NCI-H82 (cell line): ENCODE measurements around the gene OPN1LW.
"Not testable (repeated sequence)": the region's sequence is repeated elsewhere in the genome, so short reads cannot be mapped to it uniquely, and the experiment has no call there.

ENCODE experiments used
- DNase-seq: peaks from one replicate; lab custom pipeline; 2025; lab: John Stamatoyannopoulos, UW

The OPN1LW gene

DNA sequence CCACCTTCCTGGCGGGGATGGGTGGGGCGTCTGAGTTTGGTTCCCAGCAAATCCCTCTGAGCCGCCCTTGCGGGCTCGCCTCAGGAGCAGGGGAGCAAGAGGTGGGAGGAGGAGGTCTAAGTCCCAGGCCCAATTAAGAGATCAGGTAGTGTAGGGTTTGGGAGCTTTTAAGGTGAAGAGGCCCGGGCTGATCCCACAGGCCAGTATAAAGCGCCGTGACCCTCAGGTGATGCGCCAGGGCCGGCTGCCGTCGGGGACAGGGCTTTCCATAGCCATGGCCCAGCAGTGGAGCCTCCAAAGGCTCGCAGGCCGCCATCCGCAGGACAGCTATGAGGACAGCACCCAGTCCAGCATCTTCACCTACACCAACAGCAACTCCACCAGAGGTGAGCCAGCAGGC, at the start of gene OPN1LW:
Gene OPN1LW, plus strand, starts transcription at position 234 of the 400 bp plus-strand sequence. Its CDS starts 41 bp downstream, at position 275.
- DNase-seq = not testable (repeated sequence)

DNA sequence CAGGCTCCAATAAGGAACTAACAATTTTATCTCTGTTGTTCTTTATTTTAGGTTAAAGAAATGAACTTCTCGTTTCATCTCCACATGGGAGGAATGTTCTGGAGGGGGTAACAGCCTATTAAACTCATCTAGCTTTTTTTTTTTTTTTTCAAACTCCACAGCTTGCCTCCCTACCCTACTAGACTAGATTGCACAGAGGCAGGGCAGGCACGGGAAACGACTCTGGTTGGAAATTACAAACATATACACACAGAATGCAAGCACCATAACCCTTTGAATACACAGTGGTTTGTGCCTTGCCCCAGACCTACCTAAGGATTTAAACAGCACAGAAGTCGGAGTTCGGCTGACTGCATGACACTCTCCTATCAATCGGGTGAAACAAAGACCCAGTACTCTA, 49.2 kb upstream of the OPN1LW start:
- DNase-seq = no peak

DNA sequence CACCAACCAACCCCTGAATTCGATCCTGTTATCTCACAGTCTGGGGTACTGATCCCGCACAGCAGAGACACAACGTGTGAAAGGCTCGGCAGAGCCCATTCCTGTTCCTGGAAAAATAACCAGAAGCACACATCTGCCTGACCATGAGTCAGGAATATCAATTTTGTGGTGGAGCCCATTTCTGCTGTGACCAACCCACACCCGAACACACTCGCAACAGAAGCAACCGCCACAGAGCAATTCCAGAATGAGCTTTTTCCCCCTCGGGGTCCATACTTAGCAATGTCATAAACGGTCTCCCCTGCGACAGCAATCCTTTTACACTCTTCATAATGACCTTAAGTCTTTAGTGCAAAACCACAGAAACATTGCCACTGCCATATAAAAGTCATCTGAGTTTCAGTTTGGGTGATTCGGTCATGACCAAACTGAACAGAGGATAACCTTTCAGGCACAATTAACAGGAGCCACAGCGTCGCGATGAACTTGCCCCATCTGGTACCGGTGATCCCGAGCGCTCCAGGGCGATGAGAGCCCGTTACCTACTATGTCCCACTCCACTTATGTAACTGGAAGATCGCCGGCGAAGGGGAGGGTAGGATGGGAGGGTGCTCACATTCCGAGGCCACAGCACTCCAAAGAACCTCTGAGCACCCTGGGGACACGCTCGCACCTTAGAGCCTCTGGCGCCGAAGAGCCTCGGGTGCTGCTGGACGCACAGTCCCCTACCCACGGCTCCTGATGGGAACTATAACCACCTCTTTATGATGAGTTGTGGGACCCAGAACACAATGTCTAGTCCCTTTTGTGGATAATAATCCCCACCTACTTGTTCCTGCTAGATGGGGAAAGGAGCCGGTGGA, 47.7 kb upstream of the OPN1LW start:
- DNase-seq = peak; percentile 75

DNA sequence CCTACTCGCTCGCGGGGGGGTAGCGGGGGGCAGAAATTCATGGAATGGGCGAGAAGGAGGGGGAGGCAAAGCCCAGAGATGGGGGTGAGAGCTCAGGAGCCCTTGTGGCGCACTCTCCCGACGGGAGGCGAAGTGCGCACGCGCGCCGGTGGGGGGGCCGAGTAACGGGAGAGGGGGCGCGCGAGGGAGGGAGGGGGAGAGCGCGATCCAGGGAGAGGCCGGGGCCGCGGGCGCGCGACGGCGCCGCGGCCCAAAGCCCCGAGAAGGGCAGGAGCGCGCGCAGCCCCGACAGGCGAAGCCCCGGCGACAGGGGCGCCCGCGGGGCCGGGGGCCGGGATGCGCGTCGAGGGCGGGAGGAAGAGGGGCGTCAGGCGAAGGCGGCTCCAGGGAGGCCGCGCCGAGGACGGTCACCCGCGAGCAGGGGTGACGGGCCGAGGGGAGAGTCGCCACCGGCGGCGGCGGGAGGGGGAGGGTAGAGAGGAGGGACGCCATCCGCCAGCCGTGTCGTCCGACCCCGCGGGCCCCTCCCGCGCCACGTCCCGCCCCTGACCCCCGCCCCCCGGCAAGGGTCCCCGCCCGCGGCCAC, 46.9 kb upstream of the OPN1LW start:
- DNase-seq = peak; percentile 88

DNA sequence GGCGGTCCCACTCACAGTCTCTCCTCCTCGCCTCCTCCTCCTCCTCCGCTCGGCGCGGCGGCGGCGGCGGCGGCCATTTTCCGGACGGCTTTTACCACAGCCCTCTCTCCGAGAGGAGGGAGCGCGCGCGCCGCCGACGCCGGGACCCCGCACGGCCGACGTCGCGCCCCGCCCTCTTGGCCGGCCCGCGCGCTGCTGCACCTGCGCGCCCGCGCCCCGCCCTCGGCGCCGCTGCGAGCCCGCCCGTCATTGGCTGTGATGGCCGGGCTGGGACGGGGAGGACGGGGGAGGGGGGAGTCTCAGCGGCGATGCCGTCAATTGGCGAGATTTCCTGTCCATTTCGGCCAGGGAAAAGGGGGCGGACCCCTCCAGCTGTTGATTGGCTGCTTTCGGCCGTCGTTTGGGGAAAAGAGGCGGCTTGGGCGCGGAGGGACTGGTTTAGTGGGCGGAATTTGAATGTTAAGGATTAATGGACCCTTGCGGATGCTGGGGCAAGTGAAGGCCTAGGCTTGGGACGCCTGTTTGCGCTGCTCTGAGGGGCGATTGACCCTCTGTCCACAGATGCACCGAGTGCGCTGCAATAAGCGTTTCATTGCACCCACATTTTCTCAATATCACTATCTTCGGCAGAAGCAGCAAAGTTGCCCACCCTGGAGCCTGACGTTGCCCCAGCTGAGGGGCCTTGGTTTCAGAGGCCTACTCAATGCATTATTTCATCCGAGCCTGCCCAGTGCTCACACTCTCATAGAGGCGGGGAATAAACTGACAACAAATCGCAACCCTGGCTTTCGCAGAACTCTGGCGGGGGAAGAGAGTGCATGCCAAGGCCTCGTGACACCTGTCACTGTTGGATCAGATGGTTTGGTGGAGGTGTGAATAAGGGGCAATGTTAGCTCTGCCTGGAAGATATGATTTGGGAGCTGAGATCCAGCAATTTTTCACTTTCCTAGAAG, 46.2 kb upstream of the OPN1LW start, which contains the start of gene MECP2:
Gene MECP2, minus strand, starts transcription at position 129 of the 953 bp plus-strand sequence.
- peak; percentile 98 for DNase-seq

DNA sequence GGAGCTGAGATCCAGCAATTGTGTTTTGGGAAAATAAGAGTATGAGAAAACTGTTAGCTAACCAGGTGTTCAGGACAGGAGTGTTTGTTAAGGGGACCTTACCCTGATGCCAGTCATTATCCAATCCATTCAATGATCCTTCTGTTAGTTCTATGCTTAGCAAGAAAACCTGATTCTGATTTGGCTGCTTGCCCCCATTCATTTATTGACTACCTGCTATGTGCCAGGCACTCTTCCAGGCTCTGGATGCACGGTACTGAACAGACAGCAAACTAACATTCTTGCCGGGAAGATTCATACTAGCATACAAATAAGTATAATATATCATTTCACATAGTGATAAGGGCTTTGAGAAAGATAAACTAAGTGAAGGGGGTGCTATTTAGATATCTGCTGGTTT, 45.5 kb upstream of the OPN1LW start:
- no peak for DNase-seq

DNA sequence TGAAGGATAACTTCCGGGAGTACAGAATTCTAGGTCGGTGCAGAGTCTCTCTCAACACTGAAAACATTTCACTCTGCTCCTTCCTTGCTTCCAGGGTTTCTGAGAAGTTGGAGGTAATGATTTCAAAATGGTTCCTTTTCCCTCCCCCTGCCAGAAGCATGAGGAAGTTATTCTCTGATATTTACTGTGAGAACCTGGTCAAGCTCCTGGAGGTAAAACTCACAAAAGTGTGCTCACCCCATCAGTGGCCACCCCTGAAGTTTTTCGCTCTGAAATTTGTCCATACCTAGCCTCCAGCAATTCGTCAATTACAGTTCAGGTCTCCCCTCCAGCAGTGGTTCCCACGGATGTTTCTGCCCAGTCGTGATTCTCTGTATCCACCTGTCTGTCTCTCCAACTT, 30.3 kb upstream of the OPN1LW start:
- DNase-seq = no peak

DNA sequence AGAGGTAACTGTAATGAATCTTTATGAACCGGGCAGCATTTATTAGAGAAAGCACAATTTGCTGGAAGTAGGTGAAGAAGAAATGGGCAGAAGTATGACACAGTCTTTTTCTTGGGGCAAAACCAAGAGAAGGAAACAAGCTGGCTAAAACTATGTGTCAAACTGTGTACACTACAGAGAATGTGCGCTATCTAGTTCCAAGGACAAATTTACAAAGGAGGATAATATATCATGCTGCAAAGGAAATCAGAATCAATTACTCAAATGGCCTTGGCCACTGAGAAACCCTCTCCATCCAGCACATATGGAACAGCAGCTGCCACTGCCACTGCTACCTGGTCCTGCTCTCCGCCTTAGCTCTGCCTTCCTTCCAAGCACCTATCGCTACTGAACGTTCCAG, 29.4 kb upstream of the OPN1LW start:
- DNase-seq = no peak

DNA sequence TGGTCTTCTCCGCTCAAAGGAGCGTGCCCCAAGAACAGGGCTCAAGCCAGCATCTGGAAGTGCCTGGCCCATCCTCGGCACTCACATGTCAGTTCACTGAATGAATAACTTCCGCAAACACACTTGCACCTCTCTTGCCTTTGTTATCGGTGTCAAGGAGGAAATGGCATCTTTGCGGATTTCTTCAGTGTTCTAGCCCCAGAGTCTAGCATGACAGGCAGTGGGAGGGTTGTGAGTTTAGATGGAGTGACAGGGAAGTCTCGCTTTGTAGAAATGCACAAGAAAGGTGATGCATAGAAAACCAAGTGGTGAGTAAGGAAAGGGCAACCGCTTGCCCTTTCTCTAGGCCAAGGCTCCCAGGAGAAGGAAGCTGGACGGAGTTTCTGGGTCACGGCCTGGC, 29.0 kb upstream of the OPN1LW start:
- no peak for DNase-seq

DNA sequence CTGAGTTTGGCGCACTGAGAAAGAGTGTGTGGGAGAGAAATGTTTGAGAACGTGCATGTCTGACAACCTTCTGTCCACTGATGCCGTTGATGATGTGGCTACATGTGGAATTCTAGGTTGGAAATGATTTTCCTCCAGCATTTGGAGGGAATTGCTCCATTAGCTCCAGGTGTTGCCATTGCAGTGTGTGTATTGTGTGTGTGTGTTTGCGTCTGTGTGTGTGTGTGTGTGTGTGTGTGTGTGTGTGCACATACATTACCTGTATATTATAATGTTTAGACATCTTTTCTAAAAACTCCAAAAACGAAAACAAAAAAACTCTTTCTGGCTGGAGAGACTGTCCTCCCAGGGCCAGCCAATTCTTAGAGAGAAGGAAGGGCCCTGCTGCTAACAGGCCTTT, 28.3 kb upstream of the OPN1LW start:
- DNase-seq = no peak

DNA sequence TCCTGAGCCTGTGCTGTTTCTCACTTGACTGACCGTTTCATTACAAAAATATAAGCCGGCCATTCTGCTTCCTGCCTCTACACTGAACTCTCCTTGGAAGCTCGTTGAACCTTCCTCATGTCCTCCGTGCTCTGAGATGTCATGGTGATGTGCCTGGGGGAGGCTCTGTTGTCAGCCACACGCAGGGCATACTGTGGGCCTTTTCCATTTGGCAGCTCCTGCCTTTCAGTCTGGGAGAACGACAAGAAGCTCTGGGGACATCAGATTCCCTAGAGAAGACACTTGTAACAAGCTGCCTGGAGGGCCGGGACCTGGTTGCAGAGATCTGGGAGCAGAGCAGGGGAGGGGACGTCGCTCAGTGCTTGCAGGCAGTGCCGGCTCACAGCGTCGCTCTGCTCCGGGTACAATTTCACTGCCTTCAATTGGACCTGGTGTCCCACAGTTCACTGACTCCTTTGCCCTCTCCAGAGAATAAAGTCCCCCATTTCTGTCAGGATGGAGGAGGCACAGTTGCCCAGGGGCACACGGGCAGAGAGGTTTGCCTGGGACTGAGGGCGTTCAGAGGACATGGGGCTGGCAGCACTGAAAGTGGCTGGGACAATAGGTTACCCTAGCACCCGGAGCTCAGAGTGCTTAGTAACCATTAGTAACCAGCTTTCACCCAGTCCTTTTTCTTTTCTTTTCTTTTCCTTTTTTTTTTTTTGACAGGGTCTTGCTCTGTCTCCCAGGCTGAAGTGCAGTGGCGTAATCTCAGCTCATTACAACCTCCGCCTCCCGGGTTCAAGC, 27.4 kb upstream of the OPN1LW start:
- no peak for DNase-seq

DNA sequence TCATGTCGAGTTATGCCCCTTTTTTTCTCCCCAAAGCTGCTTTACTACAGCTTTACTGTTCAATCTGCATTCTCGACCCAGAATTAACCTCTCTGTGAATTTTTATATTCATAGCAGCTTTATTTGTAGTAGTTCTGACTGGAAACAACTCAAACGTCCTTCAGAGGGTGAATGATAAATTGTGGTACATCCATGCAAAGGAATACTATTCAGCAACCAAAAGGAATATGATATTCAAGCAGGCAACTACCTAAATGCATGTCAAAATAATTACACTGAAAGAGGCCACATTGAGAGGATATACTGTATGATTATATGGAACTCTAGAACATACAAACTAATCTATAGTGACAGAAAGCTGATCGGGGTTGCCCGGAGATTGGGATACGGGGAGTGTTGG, 26.5 kb upstream of the OPN1LW start:
- DNase-seq = no peak

DNA sequence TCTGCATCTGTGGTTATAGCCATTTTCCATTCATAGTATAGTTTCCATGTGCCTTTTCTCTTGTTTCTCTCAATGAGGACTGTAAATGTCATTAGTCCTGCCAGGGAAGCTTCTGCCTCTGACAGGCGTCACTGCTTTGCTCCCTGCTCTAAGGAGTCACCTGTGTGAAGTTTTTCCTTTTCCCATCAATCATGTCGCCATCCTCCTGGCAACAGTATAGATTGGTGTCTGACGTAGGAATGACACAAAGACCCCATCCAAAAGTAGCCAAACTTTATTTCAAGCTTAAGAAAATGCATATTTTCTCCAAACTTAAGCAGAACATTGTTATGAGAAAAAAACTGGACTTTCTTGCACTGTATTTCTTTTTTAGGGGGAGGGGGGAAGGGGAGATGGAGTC, 23.5 kb upstream of the OPN1LW start:
- no peak for DNase-seq

DNA sequence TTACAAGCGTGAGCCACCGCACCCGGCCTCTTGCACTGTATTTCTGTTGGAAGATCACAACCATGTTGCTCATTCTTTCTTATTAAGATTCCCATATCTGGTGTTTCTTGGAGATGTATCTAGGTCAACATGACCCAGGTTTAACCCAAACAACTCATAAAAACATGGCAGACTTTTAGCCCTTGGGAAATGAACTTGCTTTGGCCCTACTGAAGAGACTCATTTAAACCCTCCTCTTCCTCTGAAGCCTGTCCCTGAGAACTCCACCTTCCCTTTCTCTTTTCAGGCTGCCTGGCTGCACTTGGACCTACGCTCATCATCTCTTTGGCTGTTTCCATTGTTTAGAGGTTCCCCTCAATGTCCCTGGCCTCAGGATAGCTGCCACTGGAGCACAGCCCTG, 22.8 kb upstream of the OPN1LW start:
- no peak for DNase-seq

DNA sequence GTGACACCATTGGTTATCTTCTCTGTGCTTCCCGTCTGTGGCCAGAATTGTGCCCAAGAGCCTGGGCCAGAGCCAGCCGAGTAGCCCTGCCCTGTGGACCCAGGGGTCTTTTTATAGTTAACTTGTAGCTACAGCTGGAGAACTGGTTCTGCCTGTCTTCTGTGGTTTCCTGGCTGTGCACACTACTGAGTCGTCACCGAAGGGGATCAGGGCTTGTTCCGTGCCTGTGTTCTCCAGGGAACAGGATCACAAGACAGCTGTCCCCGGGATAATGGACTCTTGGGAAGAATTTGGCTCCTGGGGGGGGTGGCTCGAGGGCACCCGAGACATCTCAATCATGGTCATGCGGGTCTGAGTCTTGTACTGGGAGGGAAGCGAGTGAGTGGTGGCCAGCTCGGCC, 22.1 kb upstream of the OPN1LW start:
- peak; percentile 14 for DNase-seq

DNA sequence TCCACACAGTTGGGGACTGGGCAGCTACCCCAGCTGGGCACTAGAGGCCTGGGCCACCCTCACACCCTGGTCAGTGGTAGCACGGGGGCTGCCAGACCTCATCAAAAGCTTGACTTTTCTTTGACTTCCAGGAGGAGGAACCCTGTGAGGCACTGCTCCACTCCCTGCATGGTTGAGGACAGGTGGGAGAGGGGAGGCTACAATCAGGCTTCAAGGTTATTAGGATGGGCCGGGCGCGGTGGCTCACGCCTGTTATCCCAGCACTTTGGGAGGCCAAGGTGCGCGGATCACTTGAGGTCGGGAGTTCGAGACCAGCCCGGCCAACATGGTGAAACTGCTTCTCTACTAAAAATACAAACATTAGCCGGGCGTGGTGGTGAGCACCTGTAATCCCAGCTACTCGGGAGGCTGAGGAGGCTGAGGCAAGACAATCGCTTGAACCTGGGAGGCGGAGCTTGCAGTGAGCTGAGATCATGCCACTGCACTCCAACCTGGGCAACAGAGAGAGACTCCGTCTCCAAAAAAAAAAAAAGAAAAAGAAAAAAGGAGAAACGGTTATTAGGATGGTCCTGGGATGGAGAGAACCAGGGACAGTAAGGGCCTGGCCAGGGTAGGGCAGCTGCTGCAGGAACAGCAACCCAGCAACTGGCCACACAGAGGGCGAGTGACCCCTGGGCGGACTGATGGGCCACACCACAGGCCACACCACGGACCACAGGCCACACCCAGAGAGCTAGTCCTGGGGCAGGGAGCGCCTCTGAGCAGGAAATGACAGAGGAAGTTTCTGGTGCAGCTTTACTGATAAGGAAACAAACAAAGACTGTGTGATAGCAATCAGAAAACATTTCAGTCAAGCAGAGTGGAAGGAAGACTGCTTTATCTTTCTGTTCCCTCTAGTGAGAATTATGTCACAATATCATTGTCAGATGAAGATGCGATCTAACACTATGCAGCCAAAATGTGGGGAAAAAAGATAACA, 20.5 kb upstream of the OPN1LW start:
- DNase-seq = no peak

DNA sequence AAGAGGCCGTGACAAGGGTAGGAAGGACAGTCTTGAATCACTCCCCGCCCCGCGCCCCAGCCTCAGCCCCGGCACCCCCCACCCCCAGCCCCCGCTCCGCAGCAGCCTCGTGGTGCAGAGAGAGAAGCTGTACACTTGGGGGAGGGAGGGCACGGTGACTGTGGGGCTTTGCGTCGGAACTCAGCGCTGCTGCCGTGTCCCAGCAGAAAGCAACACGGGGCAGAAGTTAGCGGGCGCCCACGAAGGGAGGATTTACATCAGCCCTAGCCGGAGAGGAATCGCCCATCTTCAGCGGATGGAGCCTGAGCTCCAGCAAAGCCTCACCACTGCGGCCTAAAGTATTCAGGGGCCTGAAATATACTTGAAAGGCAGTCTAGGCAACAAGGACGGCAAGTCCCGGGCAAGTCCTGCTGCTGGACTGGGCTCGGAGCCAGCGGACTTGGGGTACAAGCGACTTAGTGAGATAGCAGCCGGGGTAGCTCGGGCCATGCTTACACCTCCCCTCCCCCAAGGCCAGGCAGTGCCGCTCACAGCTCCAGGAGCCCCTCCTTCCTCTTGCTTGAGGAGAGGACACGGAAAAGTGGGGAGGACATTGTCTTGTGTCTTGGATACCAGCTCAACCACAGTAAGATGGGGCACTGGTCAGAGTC, 18.5 kb upstream of the OPN1LW start:
- no peak for DNase-seq

DNA sequence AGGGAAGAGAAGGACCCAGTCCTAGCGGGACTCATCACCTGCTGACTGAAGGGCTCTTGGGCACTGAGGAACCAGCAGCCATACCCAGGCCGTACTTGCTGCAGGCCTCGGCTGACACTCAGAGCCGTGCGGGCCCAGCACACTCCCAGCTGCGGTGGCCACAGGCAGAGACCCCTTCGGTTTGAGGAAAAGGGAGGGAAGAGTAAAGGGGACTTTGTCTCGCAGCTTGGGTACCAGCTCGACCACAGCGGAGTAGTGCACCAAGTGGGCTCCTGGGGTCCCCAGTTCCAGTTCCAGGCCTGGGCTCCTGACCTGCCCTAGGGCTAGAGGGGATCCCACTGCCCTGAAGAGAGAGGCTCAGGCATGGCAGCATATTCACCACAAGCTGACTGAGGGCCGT, 17.9 kb upstream of the OPN1LW start:
- DNase-seq = no peak

DNA sequence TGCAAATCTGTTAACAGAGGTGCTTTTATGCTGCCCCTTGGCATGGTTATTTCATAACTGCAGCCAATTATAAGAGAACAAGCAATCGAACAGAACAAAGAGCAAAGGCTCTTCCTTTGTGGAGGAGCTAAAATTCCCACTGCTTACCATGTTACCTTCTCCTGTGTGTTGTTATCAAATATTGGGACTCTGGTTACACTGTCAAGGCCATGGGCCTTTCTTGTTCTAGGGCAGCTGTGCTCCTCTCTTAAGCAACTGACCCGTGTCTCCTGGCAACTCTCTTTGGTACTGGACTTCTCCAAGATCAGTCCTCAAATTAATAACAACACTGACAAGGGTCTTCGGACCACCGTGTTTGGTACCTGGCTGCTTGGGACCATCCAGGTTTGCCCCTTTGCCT, 12.1 kb upstream of the OPN1LW start:
- DNase-seq = no peak

DNA sequence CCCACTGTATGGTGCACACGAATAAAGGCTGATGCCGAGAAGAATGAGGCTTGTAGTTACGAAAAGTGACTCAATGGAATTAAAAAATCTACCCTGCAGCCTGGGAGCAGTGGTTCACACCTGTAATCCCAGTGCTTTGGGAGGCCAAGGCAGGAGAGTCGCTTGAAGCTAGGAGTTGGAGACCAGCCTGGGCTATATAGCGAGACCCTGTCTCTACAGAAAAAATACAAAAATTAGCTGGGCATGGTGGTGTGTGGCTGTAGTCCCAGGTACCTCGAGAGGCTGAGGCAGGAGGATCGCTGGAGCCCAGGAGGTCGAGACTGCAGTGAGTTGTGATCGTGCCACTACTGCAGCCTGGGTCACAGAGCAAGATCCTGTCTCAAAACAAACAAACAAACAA, 11.7 kb upstream of the OPN1LW start:
- DNase-seq = no peak
